GM12892 (cell line): ENCODE data around the gene MT1M.

ENCODE experiments used
- POLR2A ChIP-seq: IDR thresholded peaks from 2 replicates; pipeline ENCODE4 v1.6.1; 2011; ENCODE audit warnings: low read depth, low read length, control low read depth
- POLR2AphosphoS5 ChIP-seq: IDR thresholded peaks from 2 replicates; pipeline ENCODE4 v1.6.1; 2011; ENCODE audit warnings: low read depth, low read length, control low read depth
- TAF1 ChIP-seq: IDR thresholded peaks from 2 replicates; pipeline ENCODE4 v1.6.1; 2011; ENCODE audit warnings: low read depth, mild to moderate bottlenecking, control low read depth, low read length, borderline replicate concordance

DNA sequence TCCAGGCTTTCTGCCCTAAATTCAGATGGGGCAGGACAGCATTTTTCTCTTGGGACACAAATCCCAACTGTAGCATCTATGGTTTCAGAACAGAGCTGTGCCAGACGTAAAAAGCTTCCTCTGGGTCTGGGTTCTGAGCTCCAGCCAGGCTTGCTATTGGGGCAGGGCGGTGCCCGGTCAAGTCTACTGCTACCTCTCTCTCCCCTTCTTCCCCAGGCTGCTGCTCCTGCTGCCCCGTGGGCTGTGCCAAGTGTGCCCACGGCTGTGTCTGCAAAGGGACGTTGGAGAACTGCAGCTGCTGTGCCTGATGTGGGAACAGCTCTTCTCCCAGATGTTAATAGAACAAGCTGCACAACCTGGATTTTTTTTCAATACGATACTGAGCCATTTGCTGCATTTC, 1.1 kb downstream of the MT1M start:
- TF ChIP-seq POLR2A (no peak), TAF1 (no peak), POLR2AphosphoS5 (no peak)
